Activated CD8-positive, alpha-beta memory T cell treated with anti-CD3 and anti-CD28 coated beads, Interleukin-2, amount 50 U/mL, for 24 hours (primary cell): Measurements from ENCODE around the gene PIK3CB.

Source experiments
- DNase-seq: peaks from one replicate; pipeline ENCODE4 v3.0.0-alpha.2; 2020; ENCODE audit errors: extremely low read depth

Gene PIK3CB

GRCh38 chr3:138834596-138835396 is at the start of gene PIK3CB:
PIK3CB (minus strand) TSS chr3:138834928; CDS start chr3:138759343, 75,585 bp downstream.
- DNase-seq = peak; percentile 60

GRCh38 chr3:138881233-138881632 is 46.5 kb upstream of the PIK3CB start:
- no peak for DNase-seq

- no peak for DNase-seq
Observed at GRCh38 chr3:138879541-138880380, 45.0 kb upstream of the PIK3CB start.

GRCh38 chr3:138877226-138877625 is 42.5 kb upstream of the PIK3CB start:
- no peak for DNase-seq

- DNase-seq = no peak
Observed at GRCh38 chr3:138875754-138876664, 41.3 kb upstream of the PIK3CB start.

GRCh38 chr3:138875096-138875753 is 40.5 kb upstream of the PIK3CB start:
- DNase-seq = no peak

GRCh38 chr3:138873471-138874278 is 38.9 kb upstream of the PIK3CB start:
- no peak for DNase-seq

GRCh38 chr3:138872632-138873031 is 37.9 kb upstream of the PIK3CB start:
- no peak for DNase-seq

- no peak for DNase-seq
Observed at GRCh38 chr3:138867996-138868395, 33.3 kb upstream of the PIK3CB start.

- DNase-seq = no peak
Observed at GRCh38 chr3:138863776-138864113, 29.0 kb upstream of the PIK3CB start.

- DNase-seq = no peak
Observed at GRCh38 chr3:138862924-138863775, 28.4 kb upstream of the PIK3CB start.

GRCh38 chr3:138862531-138862923 is 27.8 kb upstream of the PIK3CB start:
- no peak for DNase-seq

- no peak for DNase-seq
Observed at GRCh38 chr3:138861798-138862197, 27.1 kb upstream of the PIK3CB start.

GRCh38 chr3:138856799-138857198 is 22.1 kb upstream of the PIK3CB start:
- DNase-seq = no peak

- no peak for DNase-seq
Observed at GRCh38 chr3:138854940-138855339, 20.2 kb upstream of the PIK3CB start.

GRCh38 chr3:138854204-138854603 is 19.5 kb upstream of the PIK3CB start:
- no peak for DNase-seq

GRCh38 chr3:138850151-138850550 is 15.4 kb upstream of the PIK3CB start:
- no peak for DNase-seq

GRCh38 chr3:138849222-138849940 is 14.7 kb upstream of the PIK3CB start:
- no peak for DNase-seq

- DNase-seq = no peak
Observed at GRCh38 chr3:138848696-138849095, 14.0 kb upstream of the PIK3CB start.
